SK-N-SH treated with all-trans-retinoic acid at 6 μM for 48 hours (cell line): ENCODE results near the gene HRH3.

Experiments used
- BACH2 ChIP-seq: fragments of 250-450 bp; sonication (Bioruptor Pico); IDR thresholded peaks from 2 replicates; pipeline ENCODE4 v1.9.0; 2021; ENCODE audit warnings: mild to moderate bottlenecking, borderline replicate concordance
- ZC3H10 ChIP-seq: fragments of 250-450 bp; sonication (Bioruptor Pico); IDR thresholded peaks from 2 replicates; pipeline ENCODE4 v1.5.1; 2021; ENCODE audit warnings: mild to moderate bottlenecking, moderate library complexity

- TF ChIP-seq BACH2 (no peak), ZC3H10 (CRISPR knock-in tag) (no peak)
Measured at GRCh38 chr20:62236766-62237513, 16.9 kb upstream of the HRH3 start.
